Esophagus muscularis mucosa (tissue), 4 donors: ENCODE measurements around the gene SLAMF7. TPM values are rescaled to one million over a fixed set of nuclear protein-coding genes. Genes with fewer than 3 reads are reported as not detected.

Experiments used
- DNase-seq: peaks from one replicate; pipeline ENCODE4 v3.0.0-alpha.2; 2017; ENCODE audit errors: extremely low spot score
- H3K27ac ChIP-seq, 4 donors: fragments of 200-600 bp; sonication (generic); replicated peaks in 1 of 4; 1 replicate in 3 of 4; 2 replicates in 1 of 4; pipeline ENCODE4 v1.5.1; 2016 to 2019; ENCODE audit warnings: mild to moderate bottlenecking in 1 of 4
- H3K27me3 ChIP-seq, 4 donors: fragments of 200-600 bp; sonication (generic); one replicate each; pipeline versions ENCODE4 v1.5.1 to v1.6.0; 2016 to 2019
- H3K36me3 ChIP-seq, 4 donors: fragments of 200-600 bp; sonication (generic); one replicate each; pipeline ENCODE4 v1.5.1; 2016 to 2019
- H3K4me1 ChIP-seq, 4 donors: fragments of 200-600 bp; sonication (generic); one replicate each; pipeline ENCODE4 v1.5.1; 2016 to 2019
- H3K4me3 ChIP-seq, 4 donors: fragments of 200-600 bp; sonication (generic); 1 replicate in 2 of 4; 2 replicates in 2 of 4; pipeline ENCODE4 v1.5.1; 2016 to 2019; ENCODE audit warnings: mild to moderate bottlenecking in 4 of 4, moderate library complexity in 1 of 4
- H3K9me3 ChIP-seq, 4 donors: fragments of 200-600 bp; sonication (generic); 1 replicate in 3 of 4; 2 replicates in 1 of 4; pipeline ENCODE4 v1.5.1; 2016 to 2019
- CTCF ChIP-seq, 3 experiments: fragments of 200-600 bp in 2 of 3; fragments of 450-650 bp in 1 of 3; sonication (generic) in 2 of 3; IDR thresholded peaks; one replicate each; pipeline ENCODE4 v1.5.1; 2017 to 2019; ENCODE audit warnings: antibody characterized with exemption in 3 of 3, mild to moderate bottlenecking in 2 of 3, moderate library complexity in 1 of 3
- EP300 ChIP-seq: sonication (generic); formaldehyde crosslinking; IDR thresholded peaks from one replicate; pipeline ENCODE4 v1.6.1; 2017; ENCODE audit warnings: antibody characterized with exemption
- POLR2A ChIP-seq: fragments of 450-650 bp; IDR thresholded peaks from one replicate; pipeline ENCODE4 v1.6.1; 2017; ENCODE audit warnings: antibody characterized with exemption, moderate library complexity, mild to moderate bottlenecking, low read depth
- POLR2AphosphoS5 ChIP-seq, 2 donors: sonication (generic); formaldehyde crosslinking; IDR thresholded peaks; one replicate each; pipeline ENCODE4 v1.6.1; 2017; ENCODE audit warnings: antibody characterized with exemption in 2 of 2
- WGBS: methylation state at CpG from one replicate; pipeline ENCODE4 v1.1.5; 2018; 5-methylcytosine and 5-hydroxymethylcytosine counted together
- intact Hi-C: fragments of 100-400 bp; cut with DNase I; formaldehyde crosslinking; loops from one replicate; pipeline ENCODE4 v1.15.1; 2023
- total RNA-seq, 4 donors: library from RNA; depleted of rRNA; stranded (reverse); fragments of >200 nt; gene quantifications; one replicate each; pipeline versions ENCODE4 v1.1.0 to v1.2.1, GENCODE V29; 2016

The SLAMF7 gene
- total RNA-seq, 4 donors from 2014 or later, result 0.06 to 1.3 (median 0.47) TPM

- peak; percentile 70 for DNase-seq
- Histone ChIP-seq H3K36me3 (no peaks in the 10 kb centered on the region), H3K27me3 (peaks cover 0 to 9% (median 0%) of the 10 kb centered on the region in 4 donors), H3K4me3 (no peak overlapping the region), H3K27ac (no peak overlapping the region), H3K9me3 (no peaks in the 10 kb centered on the region), H3K4me1 (no peaks in the 10 kb centered on the region)
- no peak for TF ChIP-seq POLR2AphosphoS5 (IDR thresholded peaks at IDR 0.05)
- no peak for TF ChIP-seq POLR2A
- TF ChIP-seq EP300, result no peak
- TF ChIP-seq CTCF (IDR thresholded peaks at IDR 0.05), result no peak
- intact Hi-C loops, result no loop called here
- 80% methylated on average over 1 of the region's 1 CpG for WGBS
These were observed 37.1 kb downstream of the SLAMF7 start for GRCh38 chr1:160776178-160776577.

GRCh38 chr1:160777486-160778089 lies 38.5 kb downstream of the SLAMF7 start:
- no peaks in the 10 kb centered on the region for H3K9me3 ChIP-seq

GRCh38 chr1:160778976-160779375 lies 39.9 kb downstream of the SLAMF7 start:
- no peak overlapping the region for H3K4me3 ChIP-seq
- no peaks in the 10 kb centered on the region for H3K36me3 ChIP-seq
- no peak overlapping the region for H3K27ac ChIP-seq
- no peaks in the 10 kb centered on the region for H3K4me1 ChIP-seq
- H3K27me3 ChIP-seq, result peaks cover 0 to 9% (median 0%) of the 10 kb centered on the region in 4 donors
- peak; percentile 64 for DNase-seq
- TF ChIP-seq CTCF (IDR thresholded peaks at IDR 0.05) (no peak), POLR2AphosphoS5 (IDR thresholded peaks at IDR 0.05) (no peak), EP300 (no peak)
- no peaks in the 10 kb centered on the region for H3K9me3 ChIP-seq
- WGBS, result 94% methylated on average over 5 of the region's 6 CpGs
- intact Hi-C loops, result no loop called here

More at GRCh38 chr1:160777486-160778089, 38.5 kb downstream of the SLAMF7 start:
- 73% methylated on average over 7 of the region's 7 CpGs for WGBS
- Histone ChIP-seq H3K27me3 (peaks cover 0 to 9% (median 0%) of the 10 kb centered on the region in 4 donors), H3K4me1 (no peaks in the 10 kb centered on the region), H3K27ac (no peak overlapping the region), H3K4me3 (no peak overlapping the region), H3K36me3 (no peaks in the 10 kb centered on the region)
- DNase-seq, result peak; percentile 70
- intact Hi-C loops, result no loop called here
- peak in 1 of 3 experiments; percentile 18 for TF ChIP-seq CTCF (IDR thresholded peaks at IDR 0.05)
- no peak for TF ChIP-seq POLR2A

DNA sequence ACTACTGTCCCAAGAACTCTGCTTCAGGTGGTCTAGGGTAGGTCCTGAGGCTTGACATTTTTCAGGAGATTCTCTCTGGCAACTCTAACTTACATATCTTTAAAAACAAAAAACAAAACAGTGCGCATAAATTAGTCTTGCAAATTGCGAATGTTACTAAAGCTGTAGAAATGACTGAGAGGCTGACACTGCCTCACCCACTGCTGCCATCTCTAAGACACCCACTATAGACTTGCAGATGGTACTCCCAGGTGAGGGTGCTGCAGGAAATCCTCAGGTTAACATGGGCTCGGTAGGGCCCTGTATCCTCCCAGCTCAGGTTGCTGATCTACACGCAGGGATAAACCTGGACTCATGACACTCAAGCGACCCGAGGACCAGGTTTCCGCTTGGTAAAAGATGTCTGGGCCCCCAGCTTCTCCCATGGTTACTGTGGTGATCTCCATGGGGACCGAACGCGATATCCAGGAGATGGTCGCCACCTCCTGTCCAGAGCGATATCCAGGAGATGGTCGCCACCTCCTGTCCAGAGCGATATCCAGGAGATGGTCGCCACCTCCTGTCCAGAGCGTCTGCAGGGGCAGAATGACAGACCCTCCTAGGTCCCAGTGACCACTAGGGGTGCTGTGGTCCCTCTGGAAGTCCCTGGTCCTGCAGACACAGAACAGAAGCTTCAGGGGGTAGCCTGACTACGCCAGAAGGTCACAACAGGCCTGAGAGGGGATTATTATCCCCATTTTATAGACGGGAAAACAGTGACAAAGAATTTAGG lies 40.8 kb downstream of the SLAMF7 start:
- H3K27me3 ChIP-seq, result peaks cover 0 to 8% (median 0%) of the 10 kb centered on the region in 4 donors
- no peak for TF ChIP-seq EP300
- TF ChIP-seq CTCF (IDR thresholded peaks at IDR 0.05), result peak in 1 of 3 experiments; percentile 16

More for the DNA sequence above, 40.8 kb downstream of the SLAMF7 start:
- no peak for DNase-seq
- Histone ChIP-seq H3K4me1 (no peaks in the 10 kb centered on the region), H3K27ac (no peak overlapping the region), H3K9me3 (no peaks in the 10 kb centered on the region), H3K36me3 (no peaks in the 10 kb centered on the region), H3K4me3 (no peak overlapping the region)
- WGBS, result 93% methylated on average over 9 of the region's 18 CpGs
- intact Hi-C loops, result no loop called here
